H9 (cell line): Measurements from ENCODE around the gene CLEC3B. TPM values are rescaled to one million over a fixed set of nuclear protein-coding genes. Genes with fewer than 3 reads are reported as not detected.

ENCODE experiments used
- DNase-seq: peaks from one replicate; pipeline ENCODE4 v3.0.0-alpha.2; 2017
- H2AFZ ChIP-seq: one replicate; pipeline ENCODE4 v1.6.1; 2013; ENCODE audit warnings: mild to moderate bottlenecking, low read length, control low read depth, moderate library complexity
- H2AK5ac ChIP-seq: 2 replicates; pipeline ENCODE4 v1.6.1; 2013; ENCODE audit warnings: low read length, control low read depth, mixed read lengths; ENCODE audit not compliant: insufficient read length
- H2BK120ac ChIP-seq: one replicate; pipeline ENCODE4 v1.6.1; 2013; ENCODE audit warnings: low read depth, mild to moderate bottlenecking, low read length, control low read depth, inconsistent platforms; ENCODE audit not compliant: poor library complexity, severe bottlenecking
- H2BK12ac ChIP-seq: 2 replicates; pipeline ENCODE4 v1.6.1; 2013; ENCODE audit warnings: low read length, control low read depth, mixed read lengths, low read depth; ENCODE audit not compliant: insufficient read length
- H2BK15ac ChIP-seq: 2 replicates; pipeline ENCODE4 v1.6.1; 2013; ENCODE audit warnings: low read depth, low read length, control low read depth
- H2BK20ac ChIP-seq: one replicate; pipeline ENCODE4 v1.6.1; 2013; ENCODE audit warnings: low read depth, mild to moderate bottlenecking, low read length, control low read depth, inconsistent platforms; ENCODE audit not compliant: poor library complexity, severe bottlenecking
- H2BK5ac ChIP-seq: 2 replicates; pipeline ENCODE4 v1.6.1; 2013; ENCODE audit warnings: low read length, control low read depth, mixed read lengths; ENCODE audit not compliant: insufficient read length
- H3K14ac ChIP-seq: 2 replicates; pipeline ENCODE4 v1.6.1; 2013; ENCODE audit warnings: low read length, control low read depth; ENCODE audit not compliant: insufficient read depth
- H3K18ac ChIP-seq: 2 replicates; pipeline ENCODE4 v1.6.1; 2013; ENCODE audit warnings: low read depth, mild to moderate bottlenecking, mixed read lengths, low read length, control low read depth; ENCODE audit not compliant: insufficient read length
- H3K23ac ChIP-seq: 2 replicates; pipeline ENCODE4 v1.6.1; 2013; ENCODE audit warnings: low read length, control low read depth, mixed read lengths, low read depth; ENCODE audit not compliant: insufficient read length
- H3K23me2 ChIP-seq: 2 replicates; pipeline ENCODE4 v1.6.1; 2013; ENCODE audit warnings: low read depth, mild to moderate bottlenecking, mixed read lengths, low read length, control low read depth; ENCODE audit not compliant: insufficient read length, poor library complexity, severe bottlenecking
- H3K27ac ChIP-seq: 2 replicates; pipeline ENCODE4 v1.5.1; 2013; ENCODE audit warnings: low read length, control low read depth, mixed read lengths, low read depth; ENCODE audit not compliant: insufficient read length
- H3K27me3 ChIP-seq: 2 replicates; pipeline ENCODE4 v1.6.1; 2013; ENCODE audit warnings: low read length, control low read depth, inconsistent platforms; ENCODE audit not compliant: insufficient read depth
- H3K4ac ChIP-seq: 2 replicates; pipeline ENCODE4 v1.6.1; 2013; ENCODE audit warnings: low read depth, mild to moderate bottlenecking, control low read depth, inconsistent platforms, low read length, moderate library complexity
- H3K4me1 ChIP-seq: 2 replicates; pipeline ENCODE4 v1.6.1; 2013; ENCODE audit warnings: low read length, control low read depth, inconsistent platforms; ENCODE audit not compliant: insufficient read depth
- H3K4me2 ChIP-seq: 2 replicates; pipeline ENCODE4 v1.6.1; 2013; ENCODE audit warnings: low read length, control low read depth, mixed read lengths; ENCODE audit not compliant: insufficient read length, insufficient read depth
- H3K56ac ChIP-seq: 2 replicates; pipeline ENCODE4 v1.6.1; 2013; ENCODE audit warnings: low read depth, mild to moderate bottlenecking, mixed read lengths, low read length, control low read depth; ENCODE audit not compliant: insufficient read length
- H3K79me1 ChIP-seq: 2 replicates; pipeline ENCODE4 v1.6.1; 2013; ENCODE audit warnings: low read depth, mild to moderate bottlenecking, moderate library complexity, low read length, control low read depth, inconsistent platforms; ENCODE audit not compliant: insufficient read depth, poor library complexity, severe bottlenecking
- H3K79me2 ChIP-seq: 2 replicates; pipeline ENCODE4 v1.6.1; 2013; ENCODE audit warnings: low read length, control low read depth, inconsistent platforms; ENCODE audit not compliant: insufficient read depth
- H3K9ac ChIP-seq: 2 replicates; pipeline ENCODE4 v1.6.1; 2013; ENCODE audit warnings: low read length, control low read depth, mixed read lengths; ENCODE audit not compliant: insufficient read length; ENCODE audit errors: extremely low read depth
- H3K9me3 ChIP-seq: one replicate; pipeline ENCODE4 v1.6.1; 2013; ENCODE audit warnings: low read depth, low read length, inconsistent platforms; ENCODE audit not compliant: control insufficient read depth
- H3T11ph ChIP-seq: one replicate; pipeline ENCODE4 v1.6.1; 2013; ENCODE audit warnings: mild to moderate bottlenecking, low read length, control low read depth, inconsistent platforms
- H4K20me1 ChIP-seq: one replicate; pipeline ENCODE4 v1.6.1; 2013; ENCODE audit not compliant: control insufficient read depth, insufficient read length, insufficient read depth
- H4K5ac ChIP-seq: 2 replicates; pipeline ENCODE4 v1.6.1; 2013; ENCODE audit warnings: low read depth, mild to moderate bottlenecking, mixed read lengths, low read length, control low read depth; ENCODE audit not compliant: insufficient read length
- H4K8ac ChIP-seq: replicated peaks from 2 replicates; pipeline ENCODE4 v1.6.1; 2013; ENCODE audit warnings: low read length, control low read depth, mixed read lengths, low read depth; ENCODE audit not compliant: insufficient read length
- H4K91ac ChIP-seq: 2 replicates; pipeline ENCODE4 v1.6.1; 2013; ENCODE audit warnings: low read depth, mild to moderate bottlenecking, moderate library complexity, mixed read lengths, low read length, control low read depth; ENCODE audit not compliant: insufficient read length
- H3K27ac Mint-ChIP-seq, 3 experiments: 2 replicates in 2 of 3; 3 replicates in 1 of 3; pipeline ENCODE4 v1.8.0; 2020 to 2021; ENCODE audit warnings: mixed read lengths in 3 of 3, mild to moderate bottlenecking in 1 of 3, moderate library complexity in 1 of 3
- H3K27me3 Mint-ChIP-seq: 2 replicates; pipeline ENCODE4 v1.8.0; 2021; ENCODE audit warnings: low read depth, mild to moderate bottlenecking, moderate library complexity, mixed read lengths
- H3K36me3 Mint-ChIP-seq, 3 experiments: 2 replicates in 2 of 3; 3 replicates in 1 of 3; pipeline ENCODE4 v1.8.0; 2020 to 2021; ENCODE audit warnings: low read depth in 3 of 3, mixed read lengths in 3 of 3; ENCODE audit not compliant: insufficient read depth in 1 of 3
- H3K4me1 Mint-ChIP-seq, 2 experiments: 2 replicates each; pipeline ENCODE4 v1.8.0; 2020; ENCODE audit warnings: mixed read lengths in 2 of 2
- H3K4me3 Mint-ChIP-seq, 2 experiments: 2 replicates in 1 of 2; 3 replicates in 1 of 2; pipeline ENCODE4 v1.8.0; 2020 to 2021; ENCODE audit warnings: mild to moderate bottlenecking in 2 of 2, mixed read lengths in 2 of 2, moderate library complexity in 1 of 2
- H3K9me3 Mint-ChIP-seq, 2 experiments: 2 replicates in 1 of 2; 3 replicates in 1 of 2; pipeline ENCODE4 v1.8.0; 2020; ENCODE audit warnings: mild to moderate bottlenecking in 2 of 2, mixed read lengths in 2 of 2, moderate library complexity in 1 of 2
- CTCF ChIP-seq: fragments of 200-600 bp; sonication (generic); conservative IDR thresholded peaks from 3 replicates; pipeline ENCODE4 v1.8.0; 2021; ENCODE audit warnings: antibody characterized with exemption, mild to moderate bottlenecking
- WGBS: extraction: QIAGEN DNeasy Blood & Tissue Kit; methylation state at CpG from one replicate; pipeline ENCODE4 v1.1.7; 2013; ENCODE audit warnings: missing lambda C conversion rate, low lambda C conversion rate, mixed read lengths; ENCODE audit not compliant: insufficient read length; ENCODE audit errors: extremely low coverage; 5-methylcytosine and 5-hydroxymethylcytosine counted together
- total RNA-seq: library from RNA; stranded (reverse); gene quantifications from 2 replicates; pipeline ENCODE4 v1.2.1, GENCODE V29; 2021

The CLEC3B gene
- total RNA-seq, 1 experiment from 2014 or later, result not detected

GRCh38 chr3:45024542-45025255, 1.4 kb upstream of the CLEC3B start:
- no peak for TF ChIP-seq CTCF
- Mint-ChIP-seq H3K36me3 (no peaks in the 10 kb centered on the region), H3K27ac (no peak overlapping the region), H3K4me3 (no peak overlapping the region), H3K4me1 (no peaks in the 10 kb centered on the region), H3K9me3 (no peaks in the 10 kb centered on the region), H3K27me3 (peaks cover 15% of the 10 kb centered on the region)
- Histone ChIP-seq H2BK15ac (no peak overlapping the region), H4K91ac (no peak overlapping the region), H3K18ac (no peak overlapping the region), H4K20me1 (no peaks in the 10 kb centered on the region), H4K8ac (no peak overlapping the region), H2AFZ (no peak overlapping the region), H3K79me2 (no peaks in the 10 kb centered on the region), H3K23me2 (no peaks in the 10 kb centered on the region), H3K23ac (no peak overlapping the region), H3K4ac (no peak overlapping the region), H2BK120ac (no peak overlapping the region), H2BK20ac (no peak overlapping the region), H3K27ac (no peak overlapping the region), H3T11ph (no peak overlapping the region), H3K56ac (no peak overlapping the region), H2AK5ac (no peak overlapping the region), H3K14ac (no peak overlapping the region), H3K4me2 (no peak overlapping the region), H3K27me3 (no peaks in the 10 kb centered on the region), H3K79me1 (no peaks in the 10 kb centered on the region), H2BK5ac (no peak overlapping the region), H2BK12ac (no peak overlapping the region), H3K9me3 (no peaks in the 10 kb centered on the region), H3K9ac (no peak overlapping the region), H3K4me1 (no peaks in the 10 kb centered on the region), H4K5ac (no peak overlapping the region)
- WGBS, result no CpG with 5 or more reads among the region's 6 CpGs
- no peak for DNase-seq
